ENCODE results near the gene RBM38.

The RBM38 gene

DNA sequence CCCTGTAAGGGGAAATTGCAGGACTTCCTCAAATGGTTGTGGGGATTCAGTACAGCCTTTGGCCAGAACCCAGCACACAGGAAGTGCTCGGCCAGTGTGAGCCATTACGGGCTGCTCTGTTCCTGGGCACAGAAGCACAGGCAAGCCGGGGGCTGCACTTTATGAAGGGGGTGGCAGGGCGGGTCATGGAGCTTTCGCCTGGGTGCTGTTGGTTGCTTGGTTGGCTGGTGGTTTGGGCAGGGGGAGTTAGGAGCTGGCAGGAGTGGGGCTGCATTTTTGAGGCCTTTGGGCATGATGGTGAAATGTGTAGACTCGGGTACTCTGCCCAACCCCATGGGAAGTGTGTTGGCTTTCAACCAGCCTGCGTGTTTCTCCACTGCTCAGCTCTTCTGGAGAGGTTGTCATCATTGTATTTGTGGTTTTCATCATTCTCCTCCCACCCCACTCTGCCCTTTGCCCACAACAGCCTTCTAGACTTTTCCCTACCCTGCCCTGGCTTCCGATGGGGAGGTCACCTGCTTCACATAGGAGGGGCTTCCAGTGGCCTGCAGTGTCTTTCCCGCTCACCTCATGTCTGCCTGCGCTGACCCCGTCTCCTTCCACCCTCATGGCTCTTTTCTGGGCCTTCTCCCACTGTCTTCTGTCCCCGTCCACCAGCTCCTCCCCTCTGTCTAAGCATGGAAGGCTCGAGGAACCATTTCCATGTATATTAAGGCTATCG lies 16.1 kb upstream of the RBM38 start:
- no peak for DNase-seq

DNA sequence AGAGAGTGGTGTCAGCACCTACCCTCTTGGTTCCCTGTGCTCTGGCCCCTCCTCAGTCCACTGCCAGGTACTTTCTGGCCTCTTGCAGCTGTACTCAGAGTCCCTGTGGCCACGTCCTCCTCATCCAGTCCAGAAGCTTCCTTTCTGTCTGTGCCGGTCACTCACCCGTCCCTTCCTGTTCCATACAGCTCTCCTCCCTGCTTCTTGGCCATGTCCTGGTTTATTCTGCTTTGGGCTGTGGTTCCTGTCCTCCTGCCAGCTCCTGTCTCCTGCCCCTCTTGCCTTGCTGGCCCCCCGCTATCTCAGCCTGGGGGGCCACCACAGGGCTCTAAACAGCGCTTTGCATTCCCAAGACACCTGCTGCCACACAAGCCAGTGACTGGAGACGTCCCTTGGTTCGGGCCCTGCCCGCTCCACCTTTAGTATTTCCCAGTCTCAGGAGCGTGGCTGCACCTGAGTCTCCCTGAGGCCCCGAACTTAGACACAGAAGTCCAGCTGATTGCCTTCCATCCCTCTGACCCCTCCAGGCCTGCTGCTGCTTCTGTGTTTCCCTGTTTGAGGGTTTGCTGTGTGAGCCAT lies 15.5 kb upstream of the RBM38 start:
- no peak for DNase-seq

DNA sequence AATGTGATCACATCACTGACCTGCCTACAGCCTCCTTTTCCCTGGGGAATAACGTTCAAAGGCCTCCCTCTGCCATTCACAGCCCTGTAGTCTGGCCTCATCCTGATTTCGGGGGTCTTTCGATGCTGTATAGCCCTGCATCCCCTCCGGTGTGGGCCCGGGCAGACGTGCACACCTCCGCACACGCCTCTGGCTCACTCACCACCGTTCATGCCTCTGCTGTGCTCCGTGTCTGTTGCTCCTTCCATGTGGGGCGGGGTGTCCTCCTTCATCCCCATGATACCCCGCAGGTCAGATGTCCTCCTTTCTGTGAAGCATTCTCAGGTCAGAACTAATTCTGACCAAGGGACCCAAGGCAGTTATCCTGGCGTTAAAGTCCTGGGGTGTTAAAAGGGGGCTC lies 13.8 kb upstream of the RBM38 start:
- DNase-seq: no peak

GRCh38 chr20:57378107-57378506 lies 13.1 kb upstream of the RBM38 start:
- DNase-seq: no peak

- DNase-seq: no peak
Observed at GRCh38 chr20:57378646-57379262, 12.4 kb upstream of the RBM38 start.

- DNase-seq: no peak
Observed at GRCh38 chr20:57379263-57379647, 11.9 kb upstream of the RBM38 start.

- DNase-seq: no peak
Observed at GRCh38 chr20:57380081-57380750, 11.0 kb upstream of the RBM38 start.

GRCh38 chr20:57381596-57382503 lies 9.3 kb upstream of the RBM38 start:
- peak; percentile 50 to 83 (median 68) for DNase-seq

GRCh38 chr20:57382516-57382915 lies 8.7 kb upstream of the RBM38 start:
- DNase-seq: no peak

DNA sequence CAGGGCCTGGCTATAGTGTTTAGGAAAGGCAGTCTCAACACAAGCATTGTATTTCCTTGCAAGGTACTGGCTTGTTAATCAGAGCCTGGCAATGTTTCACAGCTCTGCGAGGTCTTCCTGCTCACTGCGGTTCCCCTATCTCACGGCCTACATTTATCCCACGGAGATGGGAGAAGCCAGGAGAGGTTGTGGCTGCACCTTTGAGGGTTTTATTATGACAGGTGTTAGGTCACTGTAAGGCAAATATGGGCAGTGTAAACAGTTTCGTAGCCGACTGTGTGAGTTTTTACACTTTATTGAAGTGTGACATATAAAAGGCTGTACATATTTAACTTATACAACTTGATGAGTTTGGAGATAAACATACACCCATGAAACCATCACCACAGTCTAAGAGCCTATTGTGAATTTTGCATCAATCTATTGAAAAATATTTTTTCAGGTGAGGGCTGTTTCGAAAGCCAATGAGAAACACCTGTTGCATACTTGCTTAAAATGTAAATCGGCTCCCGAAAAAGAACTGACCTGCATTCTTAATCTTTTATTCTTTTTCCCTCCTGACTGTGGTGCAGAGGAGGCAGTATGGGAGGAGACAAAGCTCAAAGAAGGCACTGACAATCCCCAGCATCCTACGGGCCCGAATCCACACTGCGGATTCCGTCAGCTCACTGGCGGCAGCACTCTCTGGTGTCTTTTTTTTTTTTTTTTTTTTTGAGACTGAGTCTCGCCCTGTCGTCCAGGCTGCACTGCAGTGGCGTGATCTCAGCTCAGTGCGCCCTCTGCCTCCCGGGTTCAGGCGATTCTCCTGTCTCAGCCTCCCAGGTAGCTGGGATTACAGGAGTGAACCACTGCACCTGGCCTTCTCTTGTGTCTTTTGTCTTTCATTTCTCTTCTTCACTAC lies 7.5 kb upstream of the RBM38 start:
- DNase-seq: no peak

DNA sequence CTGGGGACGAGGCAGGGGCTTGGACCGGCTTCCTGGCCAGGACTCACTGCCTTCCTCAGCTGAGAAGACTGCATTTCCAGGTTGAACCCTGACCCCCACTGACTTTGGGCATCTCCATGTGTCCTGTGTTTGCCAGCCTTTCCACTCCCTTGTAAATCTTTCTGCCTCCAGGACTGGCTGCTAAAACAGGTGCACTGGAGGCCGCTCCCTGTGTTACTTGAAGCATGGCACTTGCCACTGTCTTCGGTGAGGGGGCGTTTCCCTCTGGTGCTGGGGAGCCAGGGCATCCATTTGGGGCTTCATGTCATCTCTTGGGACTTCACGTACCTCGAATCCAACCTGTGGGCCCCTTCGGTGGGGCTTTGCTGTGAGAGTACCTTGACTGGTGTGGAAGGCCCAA lies 6.7 kb upstream of the RBM38 start:
- no peak for DNase-seq

DNA sequence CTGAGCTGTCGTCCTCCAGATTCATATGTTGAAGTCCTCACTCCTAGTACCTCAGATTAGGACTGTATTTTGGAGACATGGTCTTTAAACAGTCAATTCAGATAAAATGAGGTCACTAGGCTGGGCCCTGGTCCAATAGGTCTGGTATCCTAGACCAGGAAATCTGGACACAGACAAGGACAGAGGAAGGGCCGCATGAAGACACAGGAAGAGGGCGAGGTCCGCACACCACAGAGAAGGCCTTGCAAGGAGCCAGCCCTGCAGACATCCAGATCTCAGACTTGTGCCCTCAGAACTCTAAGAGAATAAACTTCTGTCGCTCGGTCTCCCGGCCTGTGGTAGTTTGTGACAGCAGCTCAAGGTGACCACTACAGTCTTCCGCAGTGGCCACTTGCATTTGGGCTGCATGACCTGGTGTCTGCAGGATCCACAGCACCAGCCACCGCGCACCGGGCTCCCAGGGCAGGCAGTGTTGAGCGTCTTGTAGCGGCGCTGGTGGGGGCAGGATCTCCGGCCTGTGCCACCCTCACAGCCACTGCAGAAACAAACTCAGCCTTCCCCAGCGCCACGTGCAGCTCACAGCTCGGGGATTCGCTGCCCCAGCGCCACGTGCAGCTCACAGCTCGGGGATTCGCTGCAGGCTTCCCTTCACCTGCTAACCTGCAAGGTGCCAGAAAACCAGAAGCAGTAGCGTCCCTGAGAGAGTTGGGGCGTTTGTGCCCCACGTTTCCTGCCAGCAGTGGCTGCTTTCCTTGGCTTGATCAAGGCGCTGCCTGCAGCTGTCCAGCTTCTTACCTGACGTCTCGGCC lies 6.0 kb upstream of the RBM38 start:
- no peak for DNase-seq

GRCh38 chr20:57385940-57386339 lies 5.3 kb upstream of the RBM38 start:
- no peak for DNase-seq

GRCh38 chr20:57386762-57387161 lies 4.4 kb upstream of the RBM38 start:
- DNase-seq: no peak

GRCh38 chr20:57387463-57387862 lies 3.7 kb upstream of the RBM38 start:
- no peak for DNase-seq

- DNase-seq: no peak
Observed at GRCh38 chr20:57387945-57388371, 3.2 kb upstream of the RBM38 start.

- peak; percentile 33 to 62 (median 47) for DNase-seq
Observed at GRCh38 chr20:57388953-57389694, 2.1 kb upstream of the RBM38 start.

- peak; percentile 46 to 59 (median 54) for DNase-seq
Observed at GRCh38 chr20:57389695-57390603, 1.2 kb upstream of the RBM38 start.
